CD4-positive, alpha-beta T cell treated with Interleukin-1 beta for 1 hour (primary cell): ENCODE measurements around the gene ZFHX3.
A peak's percentile ranks its signal among the peaks of the same experiment; 100 is the strongest.

ENCODE experiments used
- DNase-seq, 2 donors: peaks; one replicate each; pipeline ENCODE4 v3.0.0-alpha.2; 2020 to 2022

Gene ZFHX3

GRCh38 chr16:72896485-72897118 is 151.3 kb downstream of the ZFHX3 start:
- no peak for DNase-seq

- DNase-seq = no peak
Observed at GRCh38 chr16:72895951-72896350, 152.0 kb downstream of the ZFHX3 start.

GRCh38 chr16:72894293-72895151 is 153.4 kb downstream of the ZFHX3 start:
- DNase-seq = no peak

GRCh38 chr16:72891291-72892227 is 156.4 kb downstream of the ZFHX3 start:
- no peak for DNase-seq

GRCh38 chr16:72890587-72890986 is 157.3 kb downstream of the ZFHX3 start:
- no peak for DNase-seq

GRCh38 chr16:72889616-72890582 is 158.0 kb downstream of the ZFHX3 start:
- no peak for DNase-seq

- no peak for DNase-seq
Observed at GRCh38 chr16:72887537-72887936, 160.4 kb downstream of the ZFHX3 start.

- no peak for DNase-seq
Observed at GRCh38 chr16:72886346-72886974, 161.5 kb downstream of the ZFHX3 start.

- no peak for DNase-seq
Observed at GRCh38 chr16:72884573-72884972, 163.4 kb downstream of the ZFHX3 start.

- DNase-seq = no peak
Observed at GRCh38 chr16:72884037-72884436, 163.9 kb downstream of the ZFHX3 start.

GRCh38 chr16:72879846-72880245 is 168.1 kb downstream of the ZFHX3 start:
- no peak for DNase-seq

- DNase-seq = no peak
Observed at GRCh38 chr16:72878301-72879269, 169.3 kb downstream of the ZFHX3 start.

- DNase-seq = no peak
Observed at GRCh38 chr16:72877374-72878028, 170.4 kb downstream of the ZFHX3 start.

GRCh38 chr16:72876981-72877373 is 171.0 kb downstream of the ZFHX3 start:
- DNase-seq = no peak

GRCh38 chr16:72876221-72876620 is 171.7 kb downstream of the ZFHX3 start:
- DNase-seq = peak; percentile 0 to 45

GRCh38 chr16:72875291-72876031 is 172.5 kb downstream of the ZFHX3 start:
- no peak for DNase-seq

GRCh38 chr16:72873853-72874252 is 174.1 kb downstream of the ZFHX3 start:
- DNase-seq = no peak

- no peak for DNase-seq
Observed at GRCh38 chr16:72873044-72873443, 174.9 kb downstream of the ZFHX3 start.

GRCh38 chr16:72865835-72866234 is 182.1 kb downstream of the ZFHX3 start:
- DNase-seq = no peak
